Fibroblast of pulmonary artery (primary cell): ENCODE measurements around the gene COL6A2.

Experiments
- DNase-seq: peaks from one replicate; pipeline ENCODE4 v3.0.0-alpha.2; 2010; ENCODE audit warnings: low read depth
- H3K4me3 ChIP-seq: replicated peaks from 2 replicates; pipeline ENCODE4 v1.5.1; 2011; ENCODE audit warnings: low read depth, mild to moderate bottlenecking, control low read depth, low read length, moderate library complexity
- CTCF ChIP-seq: IDR thresholded peaks from 2 replicates; pipeline ENCODE4 v1.5.1; 2011; ENCODE audit warnings: mild to moderate bottlenecking, control low read depth, low read length, inconsistent platforms; ENCODE audit errors: missing control alignments

Gene COL6A2

DNA sequence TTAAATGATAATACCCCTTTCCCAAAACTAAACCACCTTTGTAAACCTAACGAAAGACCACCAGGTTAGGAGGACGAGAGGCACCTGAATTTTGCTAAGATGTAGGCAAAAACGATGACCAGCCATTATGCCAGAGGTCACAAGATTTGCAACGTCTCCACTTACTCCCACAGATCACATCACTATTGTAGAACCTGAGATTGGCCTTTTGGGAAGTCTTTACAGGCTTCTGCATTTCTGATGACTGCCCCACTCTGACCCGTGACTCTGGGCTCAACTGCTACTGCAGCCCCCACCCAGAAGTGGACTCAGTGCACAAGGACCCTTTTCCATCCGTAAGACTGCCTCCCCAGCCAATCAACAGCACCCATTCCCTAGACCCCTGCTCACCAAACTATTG lies 36.4 kb upstream of the COL6A2 start:
- no peak overlapping the region for H3K4me3 ChIP-seq
- no peak for TF ChIP-seq CTCF
- DNase-seq, result no peak

DNA sequence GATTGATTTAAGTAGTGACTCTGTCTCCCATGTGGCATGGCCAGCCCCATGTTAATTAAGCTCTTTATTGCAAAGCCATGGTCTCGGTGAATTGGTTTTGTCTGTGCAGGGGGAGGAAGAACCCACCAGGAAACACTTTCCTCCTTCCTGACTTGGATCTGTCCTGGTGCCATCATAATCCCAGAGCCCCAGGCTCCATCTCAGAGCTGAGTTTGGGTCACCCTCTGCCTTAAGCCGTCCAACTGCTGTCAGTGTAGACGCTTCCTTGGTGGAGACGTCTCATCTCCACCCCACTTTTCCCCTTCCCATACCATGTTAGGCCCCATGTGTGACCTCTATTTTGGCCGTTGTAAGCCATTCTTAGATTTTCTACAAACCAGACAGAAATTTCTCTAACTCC lies 36.0 kb upstream of the COL6A2 start:
- H3K4me3 ChIP-seq, result no peak overlapping the region
- DNase-seq, result no peak
- no peak for TF ChIP-seq CTCF

DNA sequence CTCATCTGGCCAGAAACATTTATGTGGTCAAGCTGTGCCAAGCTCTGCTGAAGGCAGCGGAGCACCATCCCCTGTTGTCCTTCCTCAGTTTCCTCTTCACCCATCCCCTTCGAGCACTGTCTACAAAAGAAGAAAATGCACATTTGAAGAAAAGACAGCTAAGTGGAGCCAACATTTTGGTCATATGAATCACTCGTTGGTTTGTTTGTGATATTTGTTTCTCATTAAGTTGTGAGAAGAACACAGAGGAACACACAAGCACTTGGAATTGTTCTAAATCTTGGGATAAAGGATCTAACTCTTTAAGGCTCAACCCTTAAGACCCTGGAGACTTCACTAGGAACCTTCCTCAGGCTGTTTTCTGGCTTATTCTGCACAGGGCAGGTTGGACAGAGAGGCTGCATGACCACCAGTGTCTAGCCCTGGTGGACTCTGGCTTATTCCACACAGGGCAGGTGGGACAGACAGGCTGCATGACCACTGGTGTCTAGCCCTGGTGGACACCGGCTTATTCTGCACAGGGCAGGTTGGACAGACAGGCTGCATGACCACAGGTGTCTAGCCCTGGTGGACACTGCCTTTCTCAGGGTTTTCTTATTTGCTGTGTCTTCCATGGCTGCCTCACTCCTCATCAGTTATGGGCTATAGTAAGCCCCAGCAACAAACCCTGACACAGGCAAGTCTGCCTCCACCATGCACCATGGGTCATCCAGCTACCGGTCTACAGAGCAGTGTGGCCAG lies 35.3 kb upstream of the COL6A2 start:
- TF ChIP-seq CTCF, result no peak
- no peak overlapping the region for H3K4me3 ChIP-seq
- DNase-seq, result no peak

DNA sequence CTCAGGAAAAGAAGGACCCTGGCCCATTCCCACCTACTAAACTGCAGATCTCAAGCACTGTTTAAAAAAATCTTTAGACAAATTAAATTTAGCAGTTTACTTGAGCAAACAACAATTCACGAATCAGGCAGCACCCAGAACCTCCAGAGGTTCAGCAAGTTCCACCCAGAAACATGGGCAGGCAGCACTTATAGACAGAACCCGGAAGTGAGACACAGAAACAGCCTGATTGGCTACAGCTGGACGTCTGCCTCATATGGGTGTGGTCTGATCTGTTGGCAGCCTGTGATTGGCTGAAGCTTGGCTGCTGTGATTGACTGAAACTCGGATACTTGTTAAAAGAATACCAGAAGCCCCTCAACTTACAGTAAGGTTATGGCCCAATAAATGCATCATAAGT lies 34.7 kb upstream of the COL6A2 start:
- no peak for TF ChIP-seq CTCF
- peak; percentile 21 for DNase-seq
- H3K4me3 ChIP-seq, result no peak overlapping the region

DNA sequence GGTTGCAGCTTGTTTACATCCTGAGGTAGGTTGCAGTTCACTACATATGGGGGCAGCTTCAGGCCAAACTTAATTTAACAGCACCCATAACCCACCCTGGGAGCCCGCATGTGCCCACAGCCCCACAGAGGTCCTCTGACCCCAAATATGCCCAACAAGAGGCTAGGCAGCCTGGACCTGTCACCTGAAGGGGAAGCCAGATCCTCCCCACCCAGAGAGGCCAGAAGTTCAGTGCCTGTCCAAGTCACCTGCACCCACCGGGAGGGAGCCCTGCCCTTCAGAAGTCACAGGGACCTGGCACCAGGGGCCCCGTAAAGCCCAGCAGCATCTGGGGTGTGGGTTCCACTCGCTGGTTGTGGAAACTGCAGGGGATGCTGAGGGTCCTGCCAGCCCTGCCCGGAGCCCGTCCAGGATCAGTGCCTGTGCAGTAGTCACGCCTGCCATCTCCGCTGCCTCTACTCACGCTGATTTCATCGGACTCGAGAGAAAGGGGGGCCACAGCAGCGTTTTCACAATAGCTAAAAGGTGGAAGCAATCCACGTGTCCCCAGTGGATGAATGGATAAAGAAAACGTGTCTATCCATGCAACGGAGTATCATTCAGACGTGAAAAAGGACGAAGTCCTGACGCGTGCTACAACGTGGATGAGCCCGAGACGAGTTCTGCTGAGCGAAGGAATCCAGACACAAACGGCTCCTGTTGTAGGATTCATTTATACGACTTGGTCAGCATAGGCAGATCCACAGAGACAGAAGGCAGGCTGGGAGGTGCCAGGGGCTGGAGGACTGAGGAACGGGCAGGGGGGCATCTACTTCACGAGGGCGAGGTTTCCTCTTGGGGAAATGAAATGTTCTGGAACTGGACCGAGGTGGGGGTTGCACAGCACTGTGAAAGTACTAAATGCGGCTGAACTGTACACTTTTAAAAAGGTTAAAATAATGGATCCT lies 33.9 kb upstream of the COL6A2 start:
- no peak overlapping the region for H3K4me3 ChIP-seq
- no peak for DNase-seq
- TF ChIP-seq CTCF, result no peak

DNA sequence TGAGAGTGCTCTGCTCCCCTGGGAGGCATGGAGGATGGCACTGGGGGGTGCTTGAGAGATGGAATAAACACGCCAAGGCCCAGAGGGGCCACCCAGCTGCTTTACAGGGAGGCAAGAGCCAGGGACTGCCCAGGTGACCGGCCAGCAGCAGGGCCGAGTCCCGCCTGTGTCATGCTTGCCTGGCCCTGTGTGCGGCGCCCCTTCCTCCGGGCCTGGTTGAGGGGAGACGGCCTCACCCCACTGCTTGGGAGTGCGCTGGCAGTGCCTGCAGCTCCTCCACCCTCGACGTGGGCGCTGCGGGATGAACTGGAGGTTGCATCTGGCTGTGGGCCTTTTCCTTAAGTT lies 33.1 kb upstream of the COL6A2 start:
- DNase-seq, result no peak
- H3K4me3 ChIP-seq, result no peak overlapping the region
- TF ChIP-seq CTCF, result no peak
